NCI-H1694 treated with DMSO at 0.1 percent for 48 hours (cell line): ENCODE data around the gene JAZF1.

Experiments
- DNase-seq: peaks from one replicate; lab custom pipeline; 2025; lab: John Stamatoyannopoulos, UW

JAZF1 gene

DNA sequence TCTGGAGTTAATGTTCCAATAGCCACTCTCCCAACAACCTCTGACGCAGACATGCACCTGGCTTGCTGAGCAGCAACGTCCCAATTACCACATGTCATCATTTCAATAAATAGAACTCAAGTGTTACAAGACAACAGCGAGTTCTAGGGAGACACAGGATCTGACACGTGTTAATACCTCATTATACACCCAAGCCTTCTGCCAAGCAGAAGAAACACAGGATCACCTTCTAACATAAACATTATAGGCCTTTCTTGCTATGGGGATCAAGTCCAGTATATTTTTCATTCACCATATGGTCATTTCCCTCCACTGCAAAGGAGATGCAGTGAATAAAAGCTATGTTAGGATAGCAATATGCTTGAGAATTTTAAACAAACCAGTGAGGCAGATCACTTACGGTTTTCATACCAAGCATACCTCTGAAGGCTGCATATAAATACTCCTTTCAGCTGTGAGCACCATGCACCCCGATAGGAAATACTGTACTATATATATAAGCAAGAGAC is 74.2 kb downstream of the JAZF1 start:
- DNase-seq: no peak

DNA sequence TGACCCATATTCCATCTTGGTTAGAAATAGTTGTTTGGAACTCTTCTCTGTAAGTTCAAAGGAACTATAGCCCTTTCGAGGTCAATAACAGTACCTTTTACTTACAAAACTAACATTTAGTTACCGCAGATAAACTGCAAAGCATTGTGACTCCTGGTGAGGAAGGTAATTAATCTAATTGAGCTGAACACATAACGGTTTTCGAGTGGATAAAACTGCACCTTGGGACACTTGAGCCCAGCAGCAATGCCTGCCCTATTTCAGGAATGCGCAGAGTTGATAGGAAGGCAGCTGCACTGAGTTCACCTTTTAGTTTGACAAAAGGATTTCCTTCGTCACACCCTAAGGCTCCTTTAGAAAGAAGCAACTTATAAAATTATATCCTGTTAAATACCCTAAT is 75.4 kb downstream of the JAZF1 start:
- DNase-seq: no peak

DNA sequence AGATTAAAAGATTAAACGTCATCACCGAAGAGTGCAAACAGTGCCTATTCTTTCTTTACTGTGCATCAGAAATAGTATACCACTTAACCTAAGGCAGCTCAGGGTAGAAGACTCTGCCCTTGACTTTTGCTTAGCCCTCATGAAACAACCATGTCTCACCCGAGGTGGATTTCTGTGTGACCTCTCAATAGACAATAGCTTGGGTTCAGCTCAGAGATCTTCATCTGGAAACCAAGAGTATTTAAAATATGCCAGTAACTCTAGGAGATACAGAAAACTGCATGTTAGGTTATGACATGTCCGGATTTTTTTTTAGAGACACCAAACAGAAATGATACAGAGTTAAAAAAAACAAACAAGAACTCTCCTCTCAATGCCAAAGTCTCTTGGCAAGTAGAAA is 75.8 kb downstream of the JAZF1 start:
- DNase-seq: no peak

DNA sequence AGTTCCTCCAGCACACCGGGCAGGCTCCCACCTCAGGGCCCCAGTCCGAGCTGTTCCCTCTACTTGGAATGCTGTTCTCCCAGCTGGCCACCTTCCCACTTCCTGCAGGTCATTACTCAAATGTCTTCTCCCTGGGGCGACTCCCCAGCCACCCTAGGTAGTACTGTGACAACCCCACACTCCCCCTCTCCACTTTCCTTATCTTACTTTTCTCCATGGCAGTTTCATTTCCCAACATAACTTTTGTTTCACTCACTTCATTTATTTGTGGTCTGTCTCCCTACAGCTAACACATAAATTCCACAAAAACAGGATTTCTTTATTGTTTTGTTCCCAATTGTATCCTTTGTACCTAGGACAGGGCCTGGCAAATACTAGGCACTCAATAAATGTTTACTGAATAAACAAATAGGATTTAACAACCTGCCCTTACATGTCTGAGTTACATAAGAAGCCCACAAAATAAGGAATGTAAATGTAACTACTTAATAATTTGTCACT is 76.5 kb downstream of the JAZF1 start:
- DNase-seq: no peak

DNA sequence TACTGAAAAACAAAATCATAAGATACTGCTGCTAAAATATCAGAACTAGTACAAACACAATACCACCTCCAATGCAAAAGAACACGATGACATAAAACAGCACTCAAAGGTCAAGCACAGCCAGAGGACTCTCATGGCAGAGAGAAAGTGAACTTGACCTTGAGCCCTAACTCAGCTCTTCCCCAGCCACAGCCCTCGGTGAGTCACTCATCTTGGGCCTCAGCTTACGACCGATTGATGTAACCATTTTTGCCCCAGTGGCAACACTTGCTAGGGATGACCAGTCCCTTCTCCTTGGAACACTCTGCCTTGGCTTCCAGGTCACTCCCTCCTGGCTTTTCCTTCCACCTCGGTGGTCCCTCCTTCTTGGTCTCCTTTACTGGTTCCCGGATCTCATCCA is 77.8 kb downstream of the JAZF1 start:
- DNase-seq: no peak

DNA sequence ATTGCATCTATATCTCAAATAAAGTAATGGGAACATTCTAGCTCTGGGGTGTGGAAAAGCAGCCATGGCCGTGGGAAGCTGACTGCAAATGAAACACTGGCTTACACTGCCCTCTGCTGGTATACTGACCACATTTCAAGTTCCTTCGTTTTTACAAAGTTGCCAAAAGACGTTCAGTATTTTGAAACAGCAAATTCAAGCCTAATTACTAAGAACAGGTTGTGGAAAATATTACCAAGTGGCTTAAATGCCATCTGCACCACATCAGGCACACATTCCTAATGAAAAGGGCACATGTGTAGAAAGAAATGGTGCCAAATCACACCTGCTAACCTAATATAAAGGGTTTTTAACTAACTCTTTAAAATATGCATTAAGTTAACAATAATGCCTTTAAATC is 83.9 kb downstream of the JAZF1 start:
- DNase-seq: peak; percentile 54

DNA sequence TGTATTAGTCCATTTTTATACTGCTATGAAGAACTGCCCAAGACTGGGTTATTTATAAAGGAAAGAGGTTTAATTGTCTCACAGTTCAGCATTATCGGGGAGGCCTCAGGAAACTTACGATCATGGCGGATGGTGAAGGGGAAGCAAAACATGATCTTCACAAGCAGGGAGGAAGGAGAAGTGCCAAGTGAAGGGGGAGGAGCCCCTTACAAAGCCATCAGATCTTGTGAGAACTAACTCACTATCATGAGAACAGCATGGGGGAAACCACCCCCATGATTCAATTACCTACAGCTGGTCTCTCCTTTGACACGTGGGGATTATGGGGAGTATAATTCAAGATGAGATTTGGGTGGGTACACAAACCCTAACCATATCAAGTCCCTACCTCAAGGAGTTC is 85.4 kb downstream of the JAZF1 start:
- no peak for DNase-seq

DNA sequence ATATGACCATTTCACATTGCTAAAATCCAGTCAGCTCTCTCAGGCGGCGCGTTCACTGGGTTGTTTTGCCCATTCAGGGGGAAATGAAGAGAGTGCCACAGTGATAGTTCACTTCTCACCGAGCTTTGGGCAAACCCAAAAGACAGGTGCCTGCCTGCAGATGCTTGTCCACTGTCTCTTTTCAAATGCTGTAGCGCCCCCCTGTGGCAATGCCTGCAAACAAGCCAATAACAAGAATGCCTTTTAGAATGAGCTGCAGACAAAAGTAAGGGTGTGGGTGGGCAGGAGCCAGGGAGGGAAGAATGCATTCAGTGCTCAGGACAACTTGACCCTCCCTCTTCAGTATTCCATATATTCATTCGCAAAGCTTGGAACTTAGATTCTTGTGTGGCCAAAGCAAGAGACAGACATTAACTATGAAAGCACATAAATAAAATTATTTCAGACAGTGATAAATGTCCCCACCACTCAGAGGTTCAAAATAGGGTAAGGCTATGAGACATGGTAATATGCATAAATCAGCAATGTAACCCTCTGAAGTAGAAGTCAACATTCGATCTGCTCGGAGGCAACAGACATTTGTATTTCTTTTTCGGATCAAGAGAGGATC is 86.9 kb downstream of the JAZF1 start:
- peak; percentile 26 for DNase-seq

DNA sequence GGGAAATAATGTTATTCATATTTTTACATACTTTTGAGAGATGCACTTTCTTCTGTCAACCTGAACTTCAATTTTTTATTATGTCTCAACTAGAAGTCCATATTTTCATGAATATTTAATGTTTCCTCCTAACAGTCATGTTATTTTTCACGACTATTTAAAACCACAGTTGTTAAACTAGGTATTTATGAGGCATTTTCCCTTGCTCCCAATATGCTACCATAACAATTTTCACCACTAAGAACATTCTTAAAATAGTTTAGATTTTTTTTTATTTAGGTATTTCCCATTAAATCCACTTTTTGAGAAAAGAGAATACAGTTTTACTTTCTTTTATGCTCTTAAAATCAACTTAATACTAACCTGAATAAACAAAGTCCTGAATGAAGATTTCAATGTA is 89.4 kb downstream of the JAZF1 start:
- no peak for DNase-seq

DNA sequence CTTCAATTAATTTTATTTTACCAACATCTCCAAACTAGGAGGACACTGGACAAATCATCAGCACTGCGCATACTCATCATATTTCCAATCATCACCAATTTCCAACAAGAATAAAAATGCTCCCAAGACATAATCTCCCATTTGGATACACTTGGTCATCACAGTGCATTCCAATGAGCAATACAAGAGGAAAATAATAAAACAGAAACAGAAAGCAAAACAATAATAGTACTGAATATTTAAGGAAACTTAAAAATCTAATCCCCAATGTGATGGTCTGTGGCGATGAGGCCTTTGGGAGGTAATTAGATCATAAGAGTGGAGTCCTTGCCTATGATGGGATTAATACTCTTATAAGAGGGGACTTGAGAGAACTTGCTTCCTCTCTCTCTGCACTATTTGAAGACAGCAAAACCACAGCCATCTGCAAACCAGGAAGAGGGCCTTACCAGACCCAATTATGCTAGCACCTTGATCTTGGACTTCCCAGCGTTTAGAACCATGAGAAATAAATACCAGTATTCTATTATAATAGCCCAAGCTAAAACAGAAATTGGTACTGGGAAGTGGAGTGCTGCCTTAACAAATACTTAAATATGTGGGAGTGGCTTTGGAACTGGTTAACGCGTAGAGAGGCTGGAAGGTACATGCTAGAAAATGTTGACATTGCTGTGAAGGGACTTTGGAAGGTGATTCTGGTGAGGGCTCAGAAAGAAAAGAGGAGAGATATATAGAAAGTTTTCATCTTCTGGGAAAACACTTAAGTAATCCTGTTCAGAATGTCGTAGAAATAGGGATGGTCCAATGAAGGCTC is 91.5 kb downstream of the JAZF1 start:
- DNase-seq: no peak

DNA sequence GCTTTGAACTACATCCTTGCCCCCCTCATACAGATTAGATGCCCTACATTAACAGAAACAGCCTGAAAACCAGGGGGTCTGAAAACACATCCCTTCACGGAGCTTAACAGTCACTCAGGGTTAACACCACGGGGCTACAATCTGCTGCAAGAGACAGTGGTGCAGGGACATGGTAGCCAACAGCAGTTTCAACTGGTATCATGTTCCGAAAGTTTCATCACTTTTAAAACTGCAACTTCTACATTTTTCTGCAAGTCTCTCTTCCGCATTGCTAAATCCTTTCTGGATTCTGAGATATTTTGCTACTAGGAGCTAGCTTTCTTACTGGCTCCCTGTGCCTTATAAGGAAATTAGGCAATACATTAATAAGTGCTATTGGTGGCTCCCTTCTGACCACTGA is 92.6 kb downstream of the JAZF1 start:
- no peak for DNase-seq

DNA sequence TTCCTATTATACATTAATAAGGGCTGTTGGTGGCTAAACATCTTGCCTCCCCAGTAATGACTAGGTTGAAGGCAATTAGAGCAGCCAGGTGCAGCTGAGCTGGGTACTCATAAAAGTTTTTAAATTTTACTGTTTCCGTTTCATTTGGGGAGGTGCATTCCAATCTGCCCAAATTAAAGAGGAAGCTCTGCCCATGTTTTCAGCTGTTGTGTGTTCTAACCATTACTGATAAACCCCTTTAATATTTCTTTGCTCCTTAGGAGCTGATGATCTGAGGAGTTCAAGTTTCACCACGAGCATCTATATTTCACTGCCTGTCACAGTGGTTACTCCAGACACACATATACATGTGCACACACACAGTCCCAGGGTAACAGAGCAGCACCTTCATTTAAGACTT is 94.4 kb downstream of the JAZF1 start:
- no peak for DNase-seq

DNA sequence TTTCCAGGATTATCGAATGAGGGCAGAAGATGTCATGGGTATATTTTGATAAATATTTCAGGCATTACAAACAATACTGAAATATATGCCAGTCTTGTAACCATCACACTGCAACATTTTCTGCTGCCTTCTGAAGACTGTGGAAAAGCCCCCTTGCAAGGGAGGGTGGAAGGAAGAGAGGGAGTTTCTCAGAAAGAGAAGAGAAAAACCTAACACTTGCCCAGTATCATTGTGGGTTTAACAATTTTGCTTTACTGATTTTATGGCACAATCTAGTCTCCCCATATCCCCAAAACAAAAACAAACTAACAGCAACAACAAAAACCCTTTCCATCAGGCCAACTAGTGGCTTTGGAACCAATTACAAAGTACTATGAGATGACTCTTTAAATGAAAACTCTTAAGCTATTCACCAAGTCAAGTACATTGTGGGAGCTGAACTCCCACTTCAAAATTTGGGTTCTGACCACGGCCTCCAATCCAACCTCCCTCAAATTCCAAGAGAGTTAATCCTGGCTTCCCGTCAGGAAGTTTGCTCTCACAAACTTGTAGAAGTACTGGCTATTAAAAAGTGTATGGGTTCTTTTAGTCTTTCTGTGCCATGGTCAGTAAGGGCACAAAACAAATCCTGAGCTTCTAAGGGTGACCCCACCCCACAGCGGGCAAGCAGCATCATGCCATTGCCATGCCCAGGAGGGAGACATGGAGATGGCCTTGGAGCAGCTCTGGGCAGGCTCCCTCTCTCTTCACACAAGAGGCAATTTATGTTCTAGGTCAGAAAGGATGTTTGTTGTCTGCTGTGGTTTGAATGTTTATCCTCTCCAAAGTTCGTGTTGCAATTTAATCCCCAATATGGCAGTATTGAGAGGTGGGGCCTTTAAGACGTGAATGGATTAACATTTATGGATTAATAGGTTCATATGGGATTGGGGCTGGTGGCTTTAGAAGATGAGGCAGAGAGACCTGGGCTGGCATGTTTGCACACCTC is 96.3 kb downstream of the JAZF1 start:
- no peak for DNase-seq

DNA sequence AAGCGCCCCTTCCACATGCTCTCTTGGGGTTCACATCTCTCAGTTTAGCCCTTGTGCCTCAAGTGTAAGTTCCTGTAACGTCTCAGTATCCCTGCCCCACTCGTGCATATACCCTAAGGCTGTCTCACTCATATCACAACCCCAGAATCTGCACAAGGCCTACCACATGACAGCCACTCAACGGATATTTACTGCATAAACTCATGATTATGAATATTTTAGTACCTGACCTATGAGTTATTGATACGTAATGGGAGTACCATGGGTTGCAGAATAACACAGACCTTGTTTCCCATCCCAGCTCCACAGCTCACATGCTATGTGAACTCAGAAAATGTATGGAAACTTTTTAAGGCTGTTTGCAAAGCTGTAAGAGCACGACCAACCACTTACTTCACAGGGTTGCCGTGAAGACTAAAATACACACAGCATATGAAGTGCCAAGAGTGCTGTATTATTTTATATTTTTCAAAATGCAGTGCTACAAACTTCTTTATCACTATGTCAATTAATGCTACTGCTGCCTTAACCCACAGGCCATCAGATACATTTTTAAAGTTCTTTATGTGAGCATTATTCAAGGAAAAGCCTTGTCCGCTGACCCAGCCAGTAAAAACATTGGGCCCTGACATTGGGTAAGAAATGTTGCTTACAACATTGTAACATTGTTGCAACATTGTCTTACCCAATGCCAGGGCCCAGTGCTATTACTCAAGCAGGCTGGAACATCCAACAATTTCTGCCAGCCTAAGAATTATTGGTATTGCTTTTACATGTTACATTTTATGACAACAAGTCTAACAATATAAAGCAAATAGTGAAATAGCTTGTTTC is 97.2 kb downstream of the JAZF1 start:
- no peak for DNase-seq

DNA sequence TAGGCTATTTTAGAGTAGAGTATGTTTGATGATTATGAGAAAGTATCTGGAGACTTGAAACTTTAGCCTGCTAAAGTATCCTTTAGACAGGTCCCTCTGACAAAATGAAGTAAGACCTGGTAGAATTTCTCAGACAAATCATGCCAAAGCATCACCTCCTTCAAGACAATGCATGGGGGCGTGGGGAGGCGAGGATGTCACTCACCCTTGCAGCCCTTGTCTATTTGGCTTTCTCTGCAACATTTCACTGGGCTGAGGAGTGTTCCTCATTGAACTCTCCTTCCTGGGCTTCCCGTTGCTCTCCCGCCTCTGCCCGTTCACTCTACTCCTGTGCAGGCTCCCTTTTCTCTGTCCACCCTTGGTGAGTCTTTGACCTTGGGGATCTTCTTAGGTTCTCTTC is 98.5 kb downstream of the JAZF1 start:
- no peak for DNase-seq

DNA sequence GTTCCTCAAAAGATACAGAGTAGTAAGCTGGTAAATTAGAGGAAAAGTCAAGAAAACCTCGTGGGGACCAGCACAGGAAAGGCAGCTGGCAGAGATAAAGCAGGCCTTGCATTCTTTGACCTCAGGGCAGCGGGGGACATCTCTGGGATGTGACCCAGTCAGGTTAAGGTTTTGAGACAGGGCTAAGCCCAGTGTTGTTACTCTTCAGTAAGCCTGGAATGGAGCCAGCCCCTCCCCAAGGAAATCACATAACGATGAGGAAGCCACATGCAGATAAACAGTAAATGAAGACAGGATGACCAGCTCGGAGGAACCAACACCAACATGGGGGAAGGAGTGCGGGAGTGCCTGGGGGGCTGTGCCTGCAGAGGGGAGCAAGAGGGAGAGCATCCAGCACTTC is 99.6 kb downstream of the JAZF1 start:
- DNase-seq: no peak

DNA sequence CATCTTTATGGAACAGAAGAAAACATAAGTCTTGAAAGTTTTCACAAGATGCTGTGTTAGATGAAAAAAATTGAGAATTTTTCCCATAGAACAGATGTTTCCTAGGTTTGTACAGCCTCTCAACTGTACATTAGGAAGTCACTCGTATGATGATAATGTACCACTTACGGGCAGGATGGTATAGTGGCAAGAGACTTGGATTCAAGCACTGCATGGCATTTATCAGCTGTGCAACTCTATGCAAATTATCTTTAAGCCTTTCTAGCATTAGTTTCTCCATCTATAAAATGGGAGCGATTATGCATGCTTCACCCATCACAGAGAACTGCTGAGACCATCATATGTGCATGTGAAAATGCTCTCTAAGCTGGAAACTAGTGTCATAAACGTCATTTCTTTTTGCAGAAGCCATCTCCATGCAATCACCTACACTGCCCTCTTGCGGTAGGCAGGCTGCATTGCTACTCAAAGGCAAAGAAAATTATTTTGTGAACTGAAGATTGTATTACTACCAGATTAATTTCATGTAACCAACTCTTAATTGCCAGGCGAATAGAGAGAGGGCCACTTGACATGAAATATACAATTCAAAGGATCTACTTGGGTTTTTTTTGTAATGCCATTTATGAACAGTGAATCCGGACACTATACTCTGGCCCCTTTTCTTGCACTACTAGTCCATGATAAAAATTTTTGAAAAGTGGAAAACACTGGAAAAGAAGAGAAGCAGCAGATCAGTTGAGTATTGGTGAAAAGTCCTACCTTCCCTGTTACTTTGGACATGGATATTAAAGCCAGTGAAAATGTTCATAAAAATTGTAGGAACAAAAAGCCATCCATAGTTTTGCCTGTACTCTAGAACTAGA is 102.3 kb downstream of the JAZF1 start:
- DNase-seq: peak; percentile 37

DNA sequence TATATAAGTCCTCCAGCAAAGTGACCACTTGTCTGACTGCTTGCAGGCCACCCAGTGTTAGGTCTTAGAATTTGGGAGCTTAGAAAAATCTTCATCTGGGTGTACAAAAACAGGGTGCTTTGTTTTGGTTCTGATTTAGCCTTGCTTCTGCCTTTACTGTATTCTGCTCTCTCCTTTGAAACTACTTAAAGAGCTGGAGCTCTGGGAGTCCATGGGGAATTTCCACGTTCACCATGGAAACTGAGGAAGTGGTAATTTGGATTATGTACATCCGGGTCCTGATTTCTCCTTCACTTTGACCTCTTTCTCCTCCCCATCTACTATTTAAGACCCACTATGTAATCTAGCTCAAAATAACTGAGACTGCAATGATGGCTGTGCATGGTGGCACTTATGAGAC is 103.0 kb downstream of the JAZF1 start:
- no peak for DNase-seq

DNA sequence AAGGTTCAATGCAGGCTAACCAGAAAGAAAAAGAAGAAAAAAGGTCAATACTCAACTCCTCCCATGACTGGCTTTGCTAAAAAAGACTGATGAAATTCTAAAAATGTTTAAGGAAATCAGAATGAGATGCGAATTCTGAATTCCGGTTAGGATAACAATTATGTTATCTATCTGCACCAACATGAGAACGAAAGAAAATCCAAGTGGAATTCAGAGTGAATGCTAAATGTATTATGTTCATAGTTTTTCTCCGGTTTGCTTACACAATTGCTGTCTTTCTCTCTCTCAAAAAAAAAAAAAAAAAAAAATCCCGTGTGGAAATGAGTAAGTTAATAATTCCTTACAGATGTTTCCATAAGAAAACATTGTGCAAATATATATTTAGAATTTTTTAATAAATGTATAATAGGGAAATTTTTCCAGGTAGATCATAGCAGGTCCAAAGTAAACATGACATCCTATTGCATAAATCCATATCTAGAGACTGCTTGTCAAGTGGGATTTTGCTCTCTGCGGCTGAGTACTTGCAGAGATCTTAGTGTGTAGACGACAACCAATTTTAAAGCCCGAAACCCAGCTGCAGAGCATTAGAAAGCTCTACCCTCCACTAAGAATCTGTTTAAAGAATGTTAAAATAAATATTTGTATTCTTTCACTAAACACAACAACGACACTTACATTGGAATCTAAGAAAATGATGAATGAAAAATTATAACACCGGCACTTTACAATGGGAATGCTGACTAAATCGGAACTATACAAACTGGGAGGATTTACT is 104.0 kb downstream of the JAZF1 start:
- no peak for DNase-seq
